Measurements from ENCODE around the gene RBMS1. TPM values are rescaled to one million over a fixed set of nuclear protein-coding genes. Genes with fewer than 3 reads are reported as not detected.

Gene RBMS1
- total and polyA plus RNA-seq, 7 donors: 4.4 to 91.8 (median 69.2) TPM

DNA sequence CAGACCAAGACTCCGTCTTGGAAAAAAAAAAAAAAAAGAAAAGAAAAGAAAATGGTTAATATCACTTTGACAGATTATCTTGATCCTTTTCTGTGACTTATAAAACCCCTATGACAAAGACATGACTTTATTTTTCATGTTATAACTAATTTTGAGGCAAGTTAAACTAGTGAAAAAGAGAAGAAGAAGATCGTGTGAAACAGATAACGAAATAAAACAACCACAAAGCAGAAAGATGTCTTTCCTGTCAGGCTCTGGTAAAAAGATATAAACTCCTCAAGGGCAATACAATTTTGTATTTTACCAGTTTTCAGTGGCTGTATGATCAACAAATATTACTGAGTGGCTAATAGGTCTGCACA is 13.4 kb upstream of the RBMS1 start:
- DNase-seq: no peak
- Histone ChIP-seq H3K4me3 (no peak overlapping the region), H3K4me1 (peaks cover 0 to 10% (median 0%) of the 10 kb centered on the region in 4 donors), H3K36me3 (no peaks in the 10 kb centered on the region), H3K27ac (no peak overlapping the region), H3K27me3 (no peaks in the 10 kb centered on the region), H3K9me3 (no peaks in the 10 kb centered on the region)
- TF ChIP-seq CTCF (IDR thresholded peaks at IDR 0.05): no peak
- no peak for TF ChIP-seq POLR2AphosphoS5 (IDR thresholded peaks at IDR 0.05)
- TF ChIP-seq POLR2A (IDR thresholded peaks at IDR 0.05): no peak
- no peak for TF ChIP-seq EP300 (IDR thresholded peaks at IDR 0.05)
- intact Hi-C loops (cut with DNase I): no loop called here
- 61 to 88% methylated on average over 3 of the region's 3 CpGs for WGBS, 2 donors

DNA sequence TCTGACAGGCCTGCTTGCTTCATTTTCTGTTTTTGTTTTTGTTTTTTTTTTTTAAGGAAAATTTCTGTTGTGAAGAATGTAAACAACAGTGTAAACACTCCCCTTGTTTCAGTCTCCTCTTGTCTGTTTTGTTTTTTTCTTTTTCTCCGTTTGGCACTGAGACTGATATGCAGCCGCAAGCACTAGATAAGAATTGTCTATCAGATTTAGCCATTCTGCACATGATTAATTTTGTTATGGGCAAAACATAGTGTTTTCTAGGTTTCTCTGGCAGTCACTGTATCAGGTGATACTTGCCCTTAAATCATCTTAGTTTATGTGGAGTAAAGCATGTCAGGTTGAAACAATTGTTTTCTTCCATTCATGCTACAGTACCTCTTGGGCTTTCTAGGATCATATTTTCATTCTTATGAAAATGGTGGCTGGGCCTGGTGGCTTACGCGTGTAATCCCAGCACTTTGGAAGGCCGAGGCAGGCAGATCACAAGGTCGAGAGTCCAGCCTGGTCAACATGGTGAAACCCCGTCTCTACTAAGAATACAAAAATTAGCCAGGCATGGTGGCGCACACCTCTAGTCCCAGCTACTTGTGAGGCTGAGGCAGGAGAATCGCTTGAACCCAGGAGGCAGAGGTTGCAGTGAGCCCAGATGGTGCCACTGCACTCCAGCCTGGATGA is 12.9 kb upstream of the RBMS1 start:
- no peak overlapping the region for H3K4me3 ChIP-seq
- WGBS, 2 donors: 92% methylated on average over 9 of the region's 9 CpGs
- intact Hi-C loops (cut with DNase I): no loop called here
- TF ChIP-seq EP300 (IDR thresholded peaks at IDR 0.05): no peak
- no peak for TF ChIP-seq POLR2AphosphoS5 (IDR thresholded peaks at IDR 0.05)
- no peak for TF ChIP-seq POLR2A (IDR thresholded peaks at IDR 0.05)
- TF ChIP-seq CTCF (IDR thresholded peaks at IDR 0.05): no peak
- no peak overlapping the region for H3K27ac ChIP-seq
- DNase-seq: no peak
- H3K27me3 ChIP-seq: no peaks in the 10 kb centered on the region
- H3K4me1 ChIP-seq: peaks cover 0 to 10% (median 0%) of the 10 kb centered on the region in 4 donors
- H3K9me3 ChIP-seq: no peaks in the 10 kb centered on the region
- H3K36me3 ChIP-seq: no peaks in the 10 kb centered on the region

- DNase-seq: no peak
- intact Hi-C loops (cut with DNase I): no loop called here
- Histone ChIP-seq H3K4me1 (peaks cover 0 to 10% (median 0%) of the 10 kb centered on the region in 4 donors), H3K27me3 (no peaks in the 10 kb centered on the region), H3K27ac (no peak overlapping the region), H3K36me3 (no peaks in the 10 kb centered on the region), H3K4me3 (no peak overlapping the region), H3K9me3 (no peaks in the 10 kb centered on the region)
- 53 to 68% methylated on average over 5 of the region's 5 CpGs for WGBS, 2 donors
- TF ChIP-seq POLR2A (IDR thresholded peaks at IDR 0.05): no peak
Observed at GRCh38 chr2:160505256-160505655, 11.6 kb upstream of the RBMS1 start.

DNA sequence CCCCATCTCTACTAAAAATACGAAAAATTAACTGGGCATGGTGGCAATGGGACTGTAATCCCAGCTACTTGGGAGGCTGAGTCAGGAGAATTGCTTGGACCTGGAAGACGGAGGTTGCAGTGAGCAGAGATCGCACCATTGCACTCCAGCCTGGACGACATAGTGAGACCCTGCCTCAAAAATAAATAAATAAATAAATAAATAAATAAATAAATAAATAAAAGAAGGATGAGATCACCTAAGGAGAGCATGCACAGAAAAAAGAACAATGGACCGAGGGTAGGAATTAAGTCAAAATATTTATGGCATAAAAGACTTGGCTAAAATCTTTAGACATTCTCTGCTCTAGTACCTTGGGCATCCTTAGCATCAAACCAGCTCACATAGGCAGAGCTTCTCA is 8.9 kb upstream of the RBMS1 start:
- no peak for DNase-seq
- TF ChIP-seq CTCF (IDR thresholded peaks at IDR 0.05): no peak
- TF ChIP-seq EP300 (IDR thresholded peaks at IDR 0.05): no peak
- TF ChIP-seq POLR2A (IDR thresholded peaks at IDR 0.05): no peak
- no peak for TF ChIP-seq POLR2AphosphoS5 (IDR thresholded peaks at IDR 0.05)
- Histone ChIP-seq H3K9me3 (no peaks in the 10 kb centered on the region), H3K36me3 (no peaks in the 10 kb centered on the region), H3K4me3 (no peak overlapping the region), H3K4me1 (peaks cover 0 to 15% (median 0%) of the 10 kb centered on the region in 4 donors), H3K27me3 (no peaks in the 10 kb centered on the region), H3K27ac (no peak overlapping the region)
- WGBS, 2 donors: 76 to 82% methylated on average over 5 of the region's 5 CpGs
- intact Hi-C loops (cut with DNase I): no loop called here

DNA sequence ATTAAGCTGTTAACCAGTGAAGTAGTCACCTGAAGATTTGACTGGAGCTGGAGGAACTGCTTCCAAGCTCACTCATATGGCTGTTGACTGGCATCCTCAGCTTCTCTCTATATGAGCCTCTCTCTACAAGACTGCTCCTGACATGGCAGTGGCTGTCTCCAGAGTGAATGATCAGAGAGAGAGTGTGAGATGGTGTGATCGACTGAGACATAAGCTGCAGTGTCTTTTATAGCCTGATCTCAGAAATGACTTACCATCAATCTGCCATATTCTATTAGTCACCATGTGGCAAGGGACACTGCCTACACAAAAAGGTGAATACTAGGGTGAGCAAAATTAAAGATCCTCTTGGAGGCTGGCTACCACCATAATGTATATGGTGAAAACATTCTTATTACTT is 7.8 kb upstream of the RBMS1 start:
- no peak overlapping the region for H3K27ac ChIP-seq
- DNase-seq: no peak
- peaks cover 0 to 15% (median 0%) of the 10 kb centered on the region in 4 donors for H3K4me1 ChIP-seq
- TF ChIP-seq POLR2A (IDR thresholded peaks at IDR 0.05) (no peak), POLR2AphosphoS5 (IDR thresholded peaks at IDR 0.05) (no peak), EP300 (IDR thresholded peaks at IDR 0.05) (no peak), CTCF (IDR thresholded peaks at IDR 0.05) (no peak)
- intact Hi-C loops (cut with DNase I): no loop called here
- 93 to 98% methylated on average over 1 of the region's 1 CpG for WGBS, 2 donors
- H3K9me3 ChIP-seq: no peaks in the 10 kb centered on the region
- no peaks in the 10 kb centered on the region for H3K36me3 ChIP-seq
- H3K4me3 ChIP-seq: no peak overlapping the region
- no peaks in the 10 kb centered on the region for H3K27me3 ChIP-seq

Measured in sigmoid colon (tissue), 7 donors.